Keratinocyte (primary cell): ENCODE measurements around the gene CLDN9. TPM values are rescaled to one million over a fixed set of nuclear protein-coding genes. Genes with fewer than 3 reads are reported as not detected.
A peak's percentile ranks its signal among the peaks of the same experiment; 100 is the strongest.

Experiments used
- DNase-seq: peaks from one replicate; pipeline ENCODE4 v3.0.0-alpha.2; 2011; ENCODE audit warnings: low read depth, missing footprints, low spot score
- FAIRE-seq: peaks from 2 replicates; lab custom pipeline; 2011; peaks lifted over from hg19 to GRCh38; lab: Jason Lieb, UNC
- H2AFZ ChIP-seq: 2 replicates; pipeline ENCODE4 v1.6.0; 2012; ENCODE audit warnings: low read length, control low read depth, inconsistent platforms; ENCODE audit not compliant: control insufficient read depth
- H3K27ac ChIP-seq: 2 replicates; pipeline ENCODE4 v1.5.1; 2011; ENCODE audit warnings: low read length; ENCODE audit not compliant: control insufficient read depth, insufficient read depth
- H3K27me3 ChIP-seq: 3 replicates; pipeline ENCODE4 v1.6.0; 2011; ENCODE audit warnings: low read length; ENCODE audit not compliant: control insufficient read depth, insufficient read depth; ENCODE audit errors: extremely low read depth
- H3K36me3 ChIP-seq, 2 experiments: 2 replicates in 1 of 2; 3 replicates in 1 of 2; pipeline ENCODE4 v1.5.1; 2011; ENCODE audit warnings: low read length in 2 of 2, mild to moderate bottlenecking in 1 of 2; ENCODE audit not compliant: control insufficient read depth in 2 of 2, insufficient read depth in 2 of 2; ENCODE audit errors: extremely low read depth in 1 of 2
- H3K4me1 ChIP-seq: 3 replicates; pipeline ENCODE4 v1.5.1; 2011; ENCODE audit warnings: low read length; ENCODE audit not compliant: control insufficient read depth, insufficient read depth; ENCODE audit errors: extremely low read depth
- H3K4me2 ChIP-seq: 3 replicates; pipeline ENCODE4 v1.6.0; 2011; ENCODE audit warnings: low read depth, low read length; ENCODE audit not compliant: control insufficient read depth, insufficient read depth; ENCODE audit errors: extremely low read depth
- H3K4me3 ChIP-seq, 3 experiments: fragments of 200-600 bp in 1 of 3; sonication (generic) in 1 of 3; 2 replicates in 2 of 3; 3 replicates in 1 of 3; pipeline ENCODE4 v1.5.1; 2011 to 2016; ENCODE audit warnings: low read length in 3 of 3, mild to moderate bottlenecking in 3 of 3, control low read depth in 2 of 3, inconsistent platforms in 1 of 3, low read depth in 1 of 3, mixed read lengths in 1 of 3, mixed run types in 1 of 3, moderate library complexity in 1 of 3; ENCODE audit not compliant: control insufficient read depth in 2 of 3, insufficient read depth in 2 of 3; ENCODE audit errors: extremely low read depth in 1 of 3
- H3K79me2 ChIP-seq: 2 replicates; pipeline ENCODE4 v1.6.0; 2012; ENCODE audit warnings: low read length; ENCODE audit not compliant: control insufficient read depth, insufficient read depth
- H3K9ac ChIP-seq: 3 replicates; pipeline ENCODE4 v1.6.0; 2011; ENCODE audit warnings: low read length; ENCODE audit not compliant: control insufficient read depth, insufficient read depth; ENCODE audit errors: extremely low read depth
- H3K9me1 ChIP-seq: 3 replicates; pipeline ENCODE4 v1.6.0; 2011; ENCODE audit warnings: low read length; ENCODE audit not compliant: control insufficient read depth, insufficient read depth; ENCODE audit errors: extremely low read depth
- H3K9me3 ChIP-seq: 2 replicates; pipeline ENCODE4 v1.5.1; 2012; ENCODE audit warnings: low read depth, low read length; ENCODE audit not compliant: control insufficient read depth
- H4K20me1 ChIP-seq: 3 replicates; pipeline ENCODE4 v1.6.0; 2011; ENCODE audit warnings: low read length; ENCODE audit not compliant: control insufficient read depth, insufficient read depth; ENCODE audit errors: extremely low read depth
- EZH2 ChIP-seq: IDR thresholded peaks from one replicate; pipeline ENCODE4 v1.6.1; 2012; ENCODE audit warnings: inconsistent platforms, mild to moderate bottlenecking, low read length, moderate library complexity
- dilution Hi-C: fragments of 300-500 bp; cut with MboI; formaldehyde crosslinking; loops from one replicate; pipeline ENCODE4 v1.7.0; 2020; ENCODE audit warnings: low sequenced_read_pairs; ENCODE audit not compliant: extremely low pct_ligation_motif_present
- polyA plus RNA-seq, 5 experiments: library from polyadenylated mRNA; depleted of rRNA in 3 of 5; stranded (reverse) in 3 of 5; stranded (forward) in 1 of 5; unstranded in 1 of 5; fragments of >200 nt; gene quantifications; 1 replicate in 1 of 5; 2 replicates in 3 of 5; 3 replicates in 1 of 5; pipeline versions ENCODE4 v1.2.1 to v1.2.3, GENCODE V29; 2011 to 2012; ENCODE audit warnings: missing spikeins in 2 of 5, low read depth in 1 of 5, low replicate concordance in 1 of 5
- TF ChIP-seq, protein P1 (sequence below), 3 experiments: IDR thresholded peaks in 1 of 3; conservative IDR thresholded peaks in 1 of 3; optimal IDR thresholded peaks in 1 of 3; 2 replicates in 2 of 3; 3 replicates in 1 of 3; pipeline versions ENCODE3 to v1.5.1; 2011; ENCODE audit warnings: low read length in 3 of 3, mild to moderate bottlenecking in 3 of 3, moderate library complexity in 2 of 3, control low read depth in 1 of 3, inconsistent platforms in 1 of 3; ENCODE audit not compliant: insufficient read depth in 2 of 3; ENCODE audit errors: extremely low read depth in 1 of 3

The CLDN9 gene
- polyA plus RNA-seq, 1 donor (not counting 4 experiments of a cell fraction or from before 2014, with no cell fraction given): not detected

DNA sequence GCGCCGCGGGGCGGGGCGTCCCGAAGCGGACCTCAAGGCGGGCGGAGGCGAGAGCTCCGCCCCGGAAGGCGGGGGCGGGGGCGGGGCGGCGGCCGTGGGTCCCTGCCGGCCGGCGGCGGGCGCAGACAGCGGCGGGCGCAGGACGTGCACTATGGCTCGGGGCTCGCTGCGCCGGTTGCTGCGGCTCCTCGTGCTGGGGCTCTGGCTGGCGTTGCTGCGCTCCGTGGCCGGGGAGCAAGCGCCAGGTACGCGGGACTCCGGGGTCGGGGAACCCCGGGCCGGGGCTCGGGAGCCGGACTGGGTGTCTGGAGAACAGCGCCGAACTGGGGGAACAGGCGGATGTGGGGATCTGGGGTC, 7.5 kb downstream of the CLDN9 start, which contains the start of gene TNFRSF12A:
TNFRSF12A (plus strand) TSS at position 122 of the 357 bp plus-strand sequence; CDS start at position 152, 30 bp downstream.
- Histone ChIP-seq H3K79me2 (no peaks in the 10 kb centered on the region), H3K4me2 (peak within 1 kb of the TSS; percentile 81), H3K4me3 (peak within 1 kb of the TSS; percentile 80 to 85 (median 84)), H3K9me3 (no peaks in the 10 kb centered on the region), H2AFZ (peak within 1 kb of the TSS; percentile 83), H3K4me1 (peaks cover 23% of the 10 kb centered on the region), H3K27ac (peak within 1 kb of the TSS; percentile 97), H4K20me1 (no peaks in the 10 kb centered on the region), H3K36me3 (peaks cover 4 to 15% of the 10 kb centered on the region in 2 experiments), H3K9ac (peak within 1 kb of the TSS; percentile 97), H3K9me1 (no peaks in the 10 kb centered on the region), H3K27me3 (no peaks in the 10 kb centered on the region)
- DNase-seq (no peak), FAIRE-seq (no peak)
- dilution Hi-C loops: no loop called here
- TF ChIP-seq, protein P1, sequence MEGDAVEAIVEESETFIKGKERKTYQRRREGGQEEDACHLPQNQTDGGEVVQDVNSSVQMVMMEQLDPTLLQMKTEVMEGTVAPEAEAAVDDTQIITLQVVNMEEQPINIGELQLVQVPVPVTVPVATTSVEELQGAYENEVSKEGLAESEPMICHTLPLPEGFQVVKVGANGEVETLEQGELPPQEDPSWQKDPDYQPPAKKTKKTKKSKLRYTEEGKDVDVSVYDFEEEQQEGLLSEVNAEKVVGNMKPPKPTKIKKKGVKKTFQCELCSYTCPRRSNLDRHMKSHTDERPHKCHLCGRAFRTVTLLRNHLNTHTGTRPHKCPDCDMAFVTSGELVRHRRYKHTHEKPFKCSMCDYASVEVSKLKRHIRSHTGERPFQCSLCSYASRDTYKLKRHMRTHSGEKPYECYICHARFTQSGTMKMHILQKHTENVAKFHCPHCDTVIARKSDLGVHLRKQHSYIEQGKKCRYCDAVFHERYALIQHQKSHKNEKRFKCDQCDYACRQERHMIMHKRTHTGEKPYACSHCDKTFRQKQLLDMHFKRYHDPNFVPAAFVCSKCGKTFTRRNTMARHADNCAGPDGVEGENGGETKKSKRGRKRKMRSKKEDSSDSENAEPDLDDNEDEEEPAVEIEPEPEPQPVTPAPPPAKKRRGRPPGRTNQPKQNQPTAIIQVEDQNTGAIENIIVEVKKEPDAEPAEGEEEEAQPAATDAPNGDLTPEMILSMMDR (optimal IDR thresholded peaks at IDR 0.05 in 1 of 3, IDR thresholded peaks at IDR 0.05 in 1 of 3, conservative IDR thresholded peaks at IDR 0.05 in 1 of 3; ENCODE audit: extremely low read depth in 1 of 3, insufficient read depth in 2 of 3, low read length in 3 of 3): no peak
- TF ChIP-seq EZH2: no peak

DNA sequence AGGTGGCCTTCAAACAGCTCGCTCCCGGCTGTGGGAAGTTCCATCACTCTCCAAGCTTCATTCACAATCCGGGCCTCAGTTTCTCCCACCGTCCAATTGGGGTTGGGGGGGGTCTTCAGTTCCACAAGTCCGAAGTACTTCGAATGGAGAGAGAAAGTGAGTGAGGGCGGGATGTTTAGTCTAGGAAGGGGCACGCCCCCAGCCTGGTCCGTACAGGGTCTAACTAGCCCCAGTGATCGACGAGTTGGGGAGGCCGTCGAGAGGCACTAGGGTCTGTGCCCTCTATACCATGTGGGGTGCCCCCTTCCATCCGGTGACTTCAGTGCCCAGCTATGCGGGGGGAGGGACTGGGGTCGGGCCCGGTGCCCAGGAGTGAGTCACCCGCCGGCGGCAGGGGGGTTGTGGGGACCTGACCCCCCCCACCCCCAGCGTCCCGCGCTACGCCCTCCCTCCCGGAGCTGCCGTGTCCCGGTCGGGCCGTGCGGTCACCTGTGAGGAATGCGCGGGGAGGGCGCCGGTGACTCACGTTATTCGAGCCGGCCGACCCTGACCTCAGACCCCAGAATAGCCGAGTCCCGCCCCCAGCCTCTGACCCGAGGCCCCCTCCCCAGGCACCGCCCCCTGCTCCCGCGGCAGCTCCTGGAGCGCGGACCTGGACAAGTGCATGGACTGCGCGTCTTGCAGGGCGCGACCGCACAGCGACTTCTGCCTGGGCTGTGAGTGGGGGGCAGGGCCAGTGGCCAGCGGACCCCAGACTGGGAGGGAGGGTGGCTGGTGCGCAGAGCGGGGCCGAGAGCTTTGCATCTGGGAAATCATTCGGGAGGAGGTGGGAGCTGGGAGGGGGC, 8.1 kb downstream of the CLDN9 start:
- H3K9ac ChIP-seq: peak overlapping the region; percentile 97
- H3K4me1 ChIP-seq: peaks cover 25% of the 10 kb centered on the region
- H3K36me3 ChIP-seq: peaks cover 4 to 19% of the 10 kb centered on the region in 2 experiments
- no peaks in the 10 kb centered on the region for H3K9me3 ChIP-seq
- H3K9me1 ChIP-seq: no peaks in the 10 kb centered on the region
- dilution Hi-C loops: no loop called here
- H2AFZ ChIP-seq: no peak overlapping the region
- H3K4me3 ChIP-seq: peak overlapping the region; percentile 80 to 85 (median 84)
- TF ChIP-seq, protein P1 (optimal IDR thresholded peaks at IDR 0.05 in 1 of 3, IDR thresholded peaks at IDR 0.05 in 1 of 3, conservative IDR thresholded peaks at IDR 0.05 in 1 of 3; ENCODE audit: extremely low read depth in 1 of 3, insufficient read depth in 2 of 3, low read length in 3 of 3): no peak
- TF ChIP-seq EZH2: no peak
- FAIRE-seq (peak; percentile 60), DNase-seq (peak; percentile 79)
- no peaks in the 10 kb centered on the region for H3K79me2 ChIP-seq
- H3K4me2 ChIP-seq: peak overlapping the region; percentile 81
- peak overlapping the region; percentile 97 for H3K27ac ChIP-seq
- no peaks in the 10 kb centered on the region for H3K27me3 ChIP-seq
- no peaks in the 10 kb centered on the region for H4K20me1 ChIP-seq
